Vagina (tissue), 2 donors: ENCODE data around the gene SPO11. TPM values are rescaled to one million over a fixed set of nuclear protein-coding genes. Genes with fewer than 3 reads are reported as not detected.

Experiments used
- DNase-seq, 2 donors: peaks; one replicate each; pipeline ENCODE4 v3.0.0-alpha.2; 2017; ENCODE audit errors: extremely low spot score in 2 of 2
- H3K27ac ChIP-seq: fragments of 200-600 bp; sonication (generic); one replicate; pipeline ENCODE4 v1.5.1; 2019
- H3K27me3 ChIP-seq: fragments of 200-600 bp; sonication (generic); one replicate; pipeline ENCODE4 v1.5.1; 2019
- H3K36me3 ChIP-seq, 2 donors: fragments of 200-600 bp; sonication (generic); one replicate each; pipeline ENCODE4 v1.5.1; 2017 to 2019
- H3K4me1 ChIP-seq: fragments of 200-600 bp; sonication (generic); one replicate; pipeline ENCODE4 v1.5.1; 2019
- H3K4me3 ChIP-seq, 2 donors: fragments of 200-600 bp; sonication (generic); 1 replicate in 1 of 2; 2 replicates in 1 of 2; pipeline ENCODE4 v1.5.1; 2016 to 2019
- H3K9me3 ChIP-seq: fragments of 200-600 bp; sonication (generic); one replicate; pipeline ENCODE4 v1.5.1; 2019
- POLR2A ChIP-seq, 2 donors: fragments of 450-650 bp; IDR thresholded peaks; one replicate each; pipeline ENCODE4 v1.6.1; 2017; ENCODE audit warnings: antibody characterized with exemption in 2 of 2, mild to moderate bottlenecking in 2 of 2, moderate library complexity in 2 of 2
- POLR2AphosphoS5 ChIP-seq, 2 donors: sonication (generic); formaldehyde crosslinking; IDR thresholded peaks; one replicate each; pipeline ENCODE4 v1.9.0; 2017; ENCODE audit warnings: antibody characterized with exemption in 2 of 2, mild to moderate bottlenecking in 2 of 2, low read depth in 1 of 2; ENCODE audit not compliant: insufficient read depth in 1 of 2
- intact Hi-C: fragments of 100-400 bp; cut with DNase I; formaldehyde crosslinking; loops from one replicate; pipeline ENCODE4 v1.15.1; 2023
- total RNA-seq: library from RNA; depleted of rRNA; stranded (reverse); fragments of >200 nt; gene quantifications from one replicate; pipeline ENCODE4 v1.2.3, GENCODE V29; 2016
- TF ChIP-seq, protein P1 (sequence below), 3 experiments: fragments of 450-650 bp in 2 of 3; fragments of 200-600 bp in 1 of 3; sonication (generic) in 1 of 3; IDR thresholded peaks; one replicate each; pipeline ENCODE4 v1.5.1; 2017 to 2019; ENCODE audit warnings: antibody characterized with exemption in 3 of 3, mild to moderate bottlenecking in 2 of 3, moderate library complexity in 2 of 3

The SPO11 gene
- total RNA-seq, 1 donor from 2014 or later: not detected

DNA sequence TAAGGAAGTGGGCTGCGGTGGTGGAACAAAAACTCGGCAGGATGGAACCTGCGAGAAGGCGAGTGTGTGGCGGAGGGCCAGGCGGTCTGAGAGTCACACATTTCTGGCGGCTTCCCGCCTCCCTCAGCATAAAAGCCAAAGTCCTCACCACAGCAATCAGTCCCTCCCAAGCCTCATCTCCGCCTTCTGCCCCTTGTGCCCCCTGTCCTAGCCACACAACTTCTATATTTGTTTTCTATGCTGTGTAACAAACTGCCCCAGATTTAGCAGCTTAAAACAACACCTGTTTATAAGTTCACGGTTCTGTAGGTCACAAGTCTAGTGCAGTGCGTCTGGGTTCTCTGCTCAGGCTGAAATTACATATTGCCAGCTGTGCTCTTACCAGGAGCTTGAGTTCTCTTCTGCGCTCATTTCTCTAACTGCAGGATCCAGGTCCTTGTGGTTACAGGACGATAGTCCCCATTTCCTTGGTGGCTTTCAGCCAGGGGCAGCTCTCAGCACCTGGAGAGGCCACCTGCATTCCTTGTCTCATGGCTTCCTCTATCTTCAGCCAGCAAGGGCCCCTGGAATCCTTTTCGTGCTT, 11.7 kb upstream of the SPO11 start:
- H3K9me3 ChIP-seq: no peaks in the 10 kb centered on the region
- H3K27me3 ChIP-seq: no peaks in the 10 kb centered on the region
- H3K36me3 ChIP-seq: no peaks in the 10 kb centered on the region
- peaks cover 34% of the 10 kb centered on the region for H3K4me1 ChIP-seq
- no peak for DNase-seq
- H3K27ac ChIP-seq: no peak overlapping the region
- H3K4me3 ChIP-seq: no peak overlapping the region
- intact Hi-C loops: no loop called here
- TF ChIP-seq, protein P1, sequence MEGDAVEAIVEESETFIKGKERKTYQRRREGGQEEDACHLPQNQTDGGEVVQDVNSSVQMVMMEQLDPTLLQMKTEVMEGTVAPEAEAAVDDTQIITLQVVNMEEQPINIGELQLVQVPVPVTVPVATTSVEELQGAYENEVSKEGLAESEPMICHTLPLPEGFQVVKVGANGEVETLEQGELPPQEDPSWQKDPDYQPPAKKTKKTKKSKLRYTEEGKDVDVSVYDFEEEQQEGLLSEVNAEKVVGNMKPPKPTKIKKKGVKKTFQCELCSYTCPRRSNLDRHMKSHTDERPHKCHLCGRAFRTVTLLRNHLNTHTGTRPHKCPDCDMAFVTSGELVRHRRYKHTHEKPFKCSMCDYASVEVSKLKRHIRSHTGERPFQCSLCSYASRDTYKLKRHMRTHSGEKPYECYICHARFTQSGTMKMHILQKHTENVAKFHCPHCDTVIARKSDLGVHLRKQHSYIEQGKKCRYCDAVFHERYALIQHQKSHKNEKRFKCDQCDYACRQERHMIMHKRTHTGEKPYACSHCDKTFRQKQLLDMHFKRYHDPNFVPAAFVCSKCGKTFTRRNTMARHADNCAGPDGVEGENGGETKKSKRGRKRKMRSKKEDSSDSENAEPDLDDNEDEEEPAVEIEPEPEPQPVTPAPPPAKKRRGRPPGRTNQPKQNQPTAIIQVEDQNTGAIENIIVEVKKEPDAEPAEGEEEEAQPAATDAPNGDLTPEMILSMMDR (IDR thresholded peaks at IDR 0.05): no peak
- TF ChIP-seq POLR2AphosphoS5 (IDR thresholded peaks at IDR 0.05; ENCODE audit: insufficient read depth in 1 of 2, low read depth in 1 of 2) (no peak), POLR2A (IDR thresholded peaks at IDR 0.05) (no peak)

DNA sequence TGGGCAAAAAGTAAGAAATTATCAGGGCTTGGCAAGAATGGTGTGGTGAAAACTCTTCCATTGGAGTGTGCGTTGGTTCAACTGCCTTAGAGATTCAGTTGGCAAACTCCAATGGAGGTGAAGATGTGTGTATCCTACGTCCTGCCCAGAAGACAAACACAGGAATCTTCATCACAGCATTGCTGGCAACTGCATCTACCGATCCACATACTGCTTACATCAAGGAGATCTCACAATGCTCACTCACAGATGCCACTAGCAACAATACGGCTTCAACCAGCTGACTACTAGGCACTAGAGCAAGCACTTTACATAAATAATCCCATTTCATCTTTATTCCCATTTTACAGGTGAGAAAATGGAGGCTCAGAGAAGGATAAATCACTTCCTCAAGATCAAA, 10.0 kb upstream of the SPO11 start:
- intact Hi-C loops: no loop called here
- Histone ChIP-seq H3K27me3 (no peaks in the 10 kb centered on the region), H3K27ac (no peak overlapping the region), H3K36me3 (no peaks in the 10 kb centered on the region), H3K4me1 (peaks cover 37% of the 10 kb centered on the region), H3K9me3 (no peaks in the 10 kb centered on the region), H3K4me3 (no peak overlapping the region)
- no peak for TF ChIP-seq POLR2AphosphoS5 (IDR thresholded peaks at IDR 0.05; ENCODE audit: insufficient read depth in 1 of 2, low read depth in 1 of 2)
- TF ChIP-seq, protein P1 (IDR thresholded peaks at IDR 0.05): no peak
- no peak for TF ChIP-seq POLR2A (IDR thresholded peaks at IDR 0.05)
- DNase-seq: no peak

DNA sequence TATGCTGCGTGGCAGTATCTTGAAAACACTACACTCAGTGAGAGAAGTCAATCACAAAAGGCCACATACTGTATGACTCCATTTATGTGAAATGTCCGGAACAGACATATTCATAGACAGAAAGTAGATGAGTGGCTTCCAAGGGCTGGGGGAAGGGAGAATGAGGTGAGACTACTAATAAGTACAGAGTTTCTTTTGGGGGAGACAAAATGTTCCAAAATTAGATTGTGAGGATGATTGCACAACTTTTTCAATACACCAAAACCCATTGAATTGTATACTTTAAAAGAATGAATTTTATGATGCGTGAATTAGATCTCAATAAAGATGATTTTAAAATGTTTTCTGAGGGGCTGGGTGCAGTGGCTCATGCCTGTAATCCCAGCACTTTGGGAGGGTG, 9.2 kb upstream of the SPO11 start:
- Histone ChIP-seq H3K4me1 (peaks cover 30% of the 10 kb centered on the region), H3K27me3 (no peaks in the 10 kb centered on the region)

DNA sequence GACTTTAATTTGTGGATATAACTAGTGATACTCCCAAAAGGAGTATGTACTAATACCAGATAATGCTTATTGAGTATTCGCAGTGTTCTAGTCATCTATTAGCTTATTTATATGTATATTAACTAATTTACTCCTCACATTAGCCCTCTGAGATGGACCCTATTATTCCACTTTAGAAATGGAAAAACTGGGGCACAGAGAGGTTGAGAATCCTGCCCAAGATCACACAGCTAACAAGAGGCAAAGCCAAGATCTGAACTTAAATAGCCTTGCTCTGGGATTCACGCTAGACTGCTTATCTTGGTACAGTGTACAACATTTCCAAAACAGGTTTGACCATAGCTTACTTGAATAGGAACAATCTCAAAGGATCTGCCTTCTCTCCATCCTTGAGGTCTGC, 8.5 kb upstream of the SPO11 start:
- no peak overlapping the region for H3K4me3 ChIP-seq
- no peaks in the 10 kb centered on the region for H3K36me3 ChIP-seq
- intact Hi-C loops: no loop called here

More for the DNA sequence above, 9.2 kb upstream of the SPO11 start:
- Histone ChIP-seq H3K4me3 (no peak overlapping the region), H3K9me3 (no peaks in the 10 kb centered on the region), H3K27ac (no peak overlapping the region), H3K36me3 (no peaks in the 10 kb centered on the region)
- no peak for DNase-seq
- intact Hi-C loops: no loop called here
- TF ChIP-seq POLR2AphosphoS5 (IDR thresholded peaks at IDR 0.05; ENCODE audit: insufficient read depth in 1 of 2, low read depth in 1 of 2) (no peak), POLR2A (IDR thresholded peaks at IDR 0.05) (no peak)
- TF ChIP-seq, protein P1 (IDR thresholded peaks at IDR 0.05): no peak

DNA sequence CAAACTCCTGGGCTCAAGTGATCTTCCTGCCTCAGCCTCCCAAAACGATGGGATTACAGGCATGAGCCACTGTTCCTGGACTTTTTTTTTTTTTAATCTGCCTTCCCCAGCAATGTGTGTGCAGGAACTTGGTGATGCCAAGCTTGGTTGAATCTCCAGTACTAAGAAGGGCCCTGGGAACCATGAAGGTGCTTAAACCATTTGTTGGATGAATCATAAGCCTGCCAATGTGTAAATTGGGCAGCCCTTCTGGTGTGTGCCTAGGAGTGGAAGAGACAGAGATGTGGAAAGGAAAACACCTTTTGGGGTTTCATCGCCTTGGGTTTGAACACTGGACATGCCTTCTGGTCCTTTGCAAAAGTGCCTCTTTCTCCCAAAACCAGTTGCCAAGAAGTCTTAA, 7.1 kb upstream of the SPO11 start:
- Histone ChIP-seq H3K9me3 (no peaks in the 10 kb centered on the region), H3K36me3 (no peaks in the 10 kb centered on the region), H3K4me3 (no peak overlapping the region), H3K4me1 (peaks cover 20% of the 10 kb centered on the region), H3K27me3 (no peaks in the 10 kb centered on the region), H3K27ac (peak overlapping the region; percentile 39)
- DNase-seq: no peak
- intact Hi-C loops: no loop called here
- TF ChIP-seq, protein P1 (IDR thresholded peaks at IDR 0.05): no peak
- TF ChIP-seq POLR2A (IDR thresholded peaks at IDR 0.05) (no peak), POLR2AphosphoS5 (IDR thresholded peaks at IDR 0.05; ENCODE audit: insufficient read depth in 1 of 2, low read depth in 1 of 2) (no peak)

More for the DNA sequence above, 8.5 kb upstream of the SPO11 start:
- Histone ChIP-seq H3K4me1 (peaks cover 27% of the 10 kb centered on the region), H3K27ac (no peak overlapping the region), H3K27me3 (no peaks in the 10 kb centered on the region), H3K9me3 (no peaks in the 10 kb centered on the region)
- TF ChIP-seq, protein P1 (IDR thresholded peaks at IDR 0.05): no peak
- TF ChIP-seq POLR2A (IDR thresholded peaks at IDR 0.05): no peak
- TF ChIP-seq POLR2AphosphoS5 (IDR thresholded peaks at IDR 0.05; ENCODE audit: insufficient read depth in 1 of 2, low read depth in 1 of 2): no peak
- DNase-seq: no peak
